BE2C (cell line): ENCODE data around the gene CDC5L.

Source experiments
- DNase-seq: peaks from one replicate; pipeline ENCODE4 v3.0.0-alpha.2; 2020
- H3K27me3 ChIP-seq: fragments of 250-450 bp; sonication (Bioruptor Pico); 2 replicates; pipeline ENCODE4 v1.5.1; 2020; ENCODE audit warnings: mild to moderate bottlenecking
- H3K36me3 ChIP-seq: fragments of 250-450 bp; sonication (Bioruptor Pico); 2 replicates; pipeline ENCODE4 v1.5.1; 2020; ENCODE audit warnings: mild to moderate bottlenecking
- H3K4me1 ChIP-seq: fragments of 250-450 bp; sonication (Bioruptor Pico); 2 replicates; pipeline ENCODE4 v1.5.1; 2020
- H3K4me3 ChIP-seq: 2 replicates; pipeline ENCODE4 v1.5.1; 2011; ENCODE audit warnings: low read depth, low read length
- H3K9me3 ChIP-seq: fragments of 250-450 bp; sonication (Bioruptor Pico); 2 replicates; pipeline ENCODE4 v1.5.1; 2020
- TF ChIP-seq, protein P1 (sequence below): IDR thresholded peaks from 2 replicates; pipeline ENCODE4 v1.5.1; 2012; ENCODE audit warnings: mild to moderate bottlenecking, low read depth, low read length

Gene CDC5L

DNA sequence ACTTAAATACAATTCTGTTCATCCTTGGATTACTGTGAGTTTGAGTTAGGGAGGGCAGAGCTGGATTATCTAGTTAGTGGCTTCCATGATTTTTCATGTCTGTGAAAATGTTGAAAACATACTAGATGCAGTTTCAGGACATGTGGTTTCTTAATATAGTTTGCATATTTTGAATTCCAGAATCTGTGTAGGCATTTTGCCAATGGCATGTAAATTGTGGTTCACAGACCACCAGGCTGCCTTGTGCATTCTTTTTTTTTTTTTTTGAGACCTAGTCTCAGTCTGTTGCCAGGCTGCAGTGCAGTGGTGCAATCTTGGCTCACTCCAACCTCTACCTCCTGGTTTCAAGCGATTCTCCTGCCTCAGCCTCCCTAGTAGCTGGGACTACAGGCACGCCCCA lies 42.8 kb downstream of the CDC5L start:
- TF ChIP-seq, protein P1, sequence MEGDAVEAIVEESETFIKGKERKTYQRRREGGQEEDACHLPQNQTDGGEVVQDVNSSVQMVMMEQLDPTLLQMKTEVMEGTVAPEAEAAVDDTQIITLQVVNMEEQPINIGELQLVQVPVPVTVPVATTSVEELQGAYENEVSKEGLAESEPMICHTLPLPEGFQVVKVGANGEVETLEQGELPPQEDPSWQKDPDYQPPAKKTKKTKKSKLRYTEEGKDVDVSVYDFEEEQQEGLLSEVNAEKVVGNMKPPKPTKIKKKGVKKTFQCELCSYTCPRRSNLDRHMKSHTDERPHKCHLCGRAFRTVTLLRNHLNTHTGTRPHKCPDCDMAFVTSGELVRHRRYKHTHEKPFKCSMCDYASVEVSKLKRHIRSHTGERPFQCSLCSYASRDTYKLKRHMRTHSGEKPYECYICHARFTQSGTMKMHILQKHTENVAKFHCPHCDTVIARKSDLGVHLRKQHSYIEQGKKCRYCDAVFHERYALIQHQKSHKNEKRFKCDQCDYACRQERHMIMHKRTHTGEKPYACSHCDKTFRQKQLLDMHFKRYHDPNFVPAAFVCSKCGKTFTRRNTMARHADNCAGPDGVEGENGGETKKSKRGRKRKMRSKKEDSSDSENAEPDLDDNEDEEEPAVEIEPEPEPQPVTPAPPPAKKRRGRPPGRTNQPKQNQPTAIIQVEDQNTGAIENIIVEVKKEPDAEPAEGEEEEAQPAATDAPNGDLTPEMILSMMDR, result no peak
- no peak for DNase-seq
- no peaks in the 10 kb centered on the region for H3K27me3 ChIP-seq
- peaks cover 39% of the 10 kb centered on the region for H3K36me3 ChIP-seq
- no peaks in the 10 kb centered on the region for H3K4me1 ChIP-seq
- no peaks in the 10 kb centered on the region for H3K9me3 ChIP-seq
- H3K4me3 ChIP-seq, result no peak overlapping the region

DNA sequence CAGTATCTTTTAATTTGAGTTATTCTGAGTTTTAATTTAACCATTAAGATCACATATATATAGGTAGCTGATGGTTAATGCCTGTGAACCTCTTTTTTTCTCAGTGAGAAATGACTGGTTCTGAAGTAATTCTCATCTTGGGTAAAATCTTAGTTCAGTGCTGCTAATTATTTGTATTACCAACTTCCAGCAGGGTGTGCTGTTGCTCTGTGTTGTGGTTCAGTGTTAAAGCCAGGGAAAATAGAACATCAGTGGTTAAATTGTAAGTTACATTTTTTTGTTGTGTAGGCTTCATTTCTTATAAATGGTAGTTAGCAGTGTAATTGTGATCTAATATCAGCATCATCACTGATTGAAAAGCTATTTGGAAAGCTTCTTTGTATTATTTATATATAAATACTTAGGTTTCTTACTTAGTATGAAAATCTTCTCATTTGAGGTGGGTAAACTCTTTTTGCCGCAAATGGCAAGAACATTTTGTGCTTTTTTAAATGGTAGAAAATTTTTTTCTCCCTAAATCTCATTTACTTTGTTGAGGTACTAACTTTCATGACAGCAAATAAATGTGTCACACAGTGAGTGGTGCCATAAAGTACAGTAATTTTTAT lies 43.7 kb downstream of the CDC5L start:
- H3K27me3 ChIP-seq, result no peaks in the 10 kb centered on the region
- H3K4me1 ChIP-seq, result no peaks in the 10 kb centered on the region
- TF ChIP-seq, protein P1, result peak; percentile 78
- no peak overlapping the region for H3K4me3 ChIP-seq
- H3K9me3 ChIP-seq, result no peaks in the 10 kb centered on the region
- peaks cover 31% of the 10 kb centered on the region for H3K36me3 ChIP-seq
- peak; percentile 69 for DNase-seq

DNA sequence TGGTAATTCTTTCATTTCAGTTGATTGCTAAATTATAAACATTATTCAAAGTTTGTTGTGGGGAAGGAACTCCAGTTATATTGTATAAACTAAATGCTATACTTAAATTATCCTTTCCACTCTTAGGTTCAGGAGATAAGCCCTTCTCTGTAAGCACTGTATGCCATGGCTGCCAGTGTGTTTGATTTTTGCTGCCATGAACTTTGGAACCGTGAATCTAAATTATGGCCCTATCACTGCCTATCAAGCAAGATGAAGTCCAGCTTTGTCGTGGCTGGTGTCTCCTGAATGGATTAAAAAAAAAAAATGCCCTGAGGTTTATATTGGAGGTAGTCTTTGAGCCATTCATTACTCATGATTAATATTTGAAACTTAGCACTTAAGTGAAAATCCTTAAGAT lies 44.7 kb downstream of the CDC5L start:
- peaks cover 22% of the 10 kb centered on the region for H3K36me3 ChIP-seq

DNA sequence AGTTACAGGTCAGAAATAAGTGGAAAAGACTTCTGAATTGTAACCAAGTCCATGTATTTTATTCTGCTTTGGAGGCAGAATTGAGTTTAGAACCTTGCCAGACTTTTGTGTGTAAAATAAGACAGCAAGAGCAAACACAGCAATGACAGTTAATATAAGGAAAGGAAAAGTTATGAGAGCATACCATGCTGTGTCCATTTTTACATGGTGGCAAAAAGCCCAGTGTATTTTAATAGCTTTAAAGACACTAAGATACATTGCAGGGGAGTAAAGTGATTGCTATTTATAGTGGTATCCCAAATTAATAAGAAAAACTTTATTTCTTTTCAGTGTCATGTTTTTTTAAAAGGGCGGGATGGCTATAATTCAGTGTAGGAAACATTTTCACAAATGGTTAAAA lies 45.2 kb downstream of the CDC5L start:
- Histone ChIP-seq H3K4me1 (no peaks in the 10 kb centered on the region), H3K9me3 (no peaks in the 10 kb centered on the region), H3K4me3 (no peak overlapping the region), H3K27me3 (no peaks in the 10 kb centered on the region), H3K36me3 (peaks cover 21% of the 10 kb centered on the region)
- TF ChIP-seq, protein P1, result no peak
- DNase-seq, result no peak

More for the DNA sequence above, 44.7 kb downstream of the CDC5L start:
- DNase-seq, result no peak
- Histone ChIP-seq H3K9me3 (no peaks in the 10 kb centered on the region), H3K27me3 (no peaks in the 10 kb centered on the region), H3K4me1 (no peaks in the 10 kb centered on the region), H3K4me3 (no peak overlapping the region)
- TF ChIP-seq, protein P1, result no peak

DNA sequence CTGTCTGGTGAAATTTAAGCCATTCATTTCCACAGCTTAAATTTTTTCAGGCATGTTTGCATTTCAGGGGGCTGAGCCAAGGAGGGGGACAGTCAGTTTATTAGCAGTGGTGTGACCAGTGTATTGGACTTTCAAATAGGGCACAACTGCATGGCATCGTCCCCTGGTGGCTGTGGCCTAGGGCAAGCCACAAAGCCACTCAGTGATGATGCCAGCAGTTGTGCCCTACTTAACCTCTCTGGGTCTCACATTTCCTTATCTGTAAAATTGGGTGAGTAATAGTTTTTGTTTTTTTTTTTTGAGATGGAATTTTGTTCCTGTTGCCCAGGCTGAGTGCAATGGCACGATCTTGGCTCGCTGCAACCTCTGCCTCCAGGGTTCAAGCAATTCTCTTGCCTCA lies 48.0 kb downstream of the CDC5L start:
- TF ChIP-seq, protein P1, result no peak
- Histone ChIP-seq H3K36me3 (peaks cover 15% of the 10 kb centered on the region), H3K4me3 (no peak overlapping the region), H3K4me1 (no peaks in the 10 kb centered on the region), H3K9me3 (no peaks in the 10 kb centered on the region), H3K27me3 (no peaks in the 10 kb centered on the region)
- DNase-seq, result no peak

DNA sequence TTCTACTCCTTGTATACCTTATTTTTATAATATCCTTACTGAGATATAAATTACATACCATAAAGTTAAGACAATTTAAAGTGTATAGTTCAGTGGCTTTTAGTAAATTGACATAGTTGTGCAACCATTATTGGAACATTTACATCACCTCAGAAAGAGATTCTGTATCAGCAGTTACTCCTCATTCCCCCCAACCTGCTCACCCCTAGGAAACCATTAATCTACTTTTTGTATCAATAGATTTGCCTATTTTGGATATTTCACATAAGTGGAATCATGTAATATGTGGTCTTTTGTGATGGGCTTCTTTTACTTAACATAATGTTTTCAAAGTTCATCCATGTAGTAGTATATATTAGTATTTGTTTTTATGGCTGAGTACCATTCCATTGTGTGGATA lies 51.3 kb downstream of the CDC5L start:
- TF ChIP-seq, protein P1, result no peak

More for the DNA sequence above, 51.3 kb downstream of the CDC5L start:
- Histone ChIP-seq H3K4me1 (no peaks in the 10 kb centered on the region), H3K36me3 (no peaks in the 10 kb centered on the region; the same call in 1 of the 2 replicates), H3K27me3 (no peaks in the 10 kb centered on the region), H3K9me3 (no peaks in the 10 kb centered on the region), H3K4me3 (no peak overlapping the region)
- no peak for DNase-seq
